ENCODE measurements around the gene CRYL1.

GRCh38 chr13:20513466-20513995 is 12.1 kb downstream of the CRYL1 start:
- TF ChIP-seq CTCF (conservative IDR thresholded peaks at IDR 0.05) (no peak), ZFX (IDR thresholded peaks at IDR 0.05) (no peak)

All from C4-2B (cell line).